Head of caudate nucleus (tissue), 42 donors: ENCODE measurements around the gene ANKRD50.

Experiments used
- DNase-seq, 42 donors: peaks; one replicate each; pipeline versions ENCODE4 v3.0.0 to v3.0.0-alpha.2; 2020 to 2021; ENCODE audit warnings: mixed read lengths in 7 of 42
- intact Hi-C: fragments of 100-400 bp; cut with DNase I; formaldehyde crosslinking; loops from one replicate; pipeline ENCODE4 v1.15.0; 2022

Gene ANKRD50

GRCh38 chr4:124712372-124713184, at the start of gene ANKRD50:
TSS of gene ANKRD50 (minus strand) at chr4:124712732. CDS start at chr4:124710511, 2,221 bp downstream.
- DNase-seq: peak; percentile 73 to 94 (median 88)
- intact Hi-C loops: no loop called here

GRCh38 chr4:124757126-124757525, 44.6 kb upstream of the ANKRD50 start:
- intact Hi-C loops: no loop called here
- no peak for DNase-seq

GRCh38 chr4:124754681-124755080, 42.1 kb upstream of the ANKRD50 start:
- intact Hi-C loops: no loop called here
- no peak for DNase-seq

GRCh38 chr4:124753941-124754581, 41.5 kb upstream of the ANKRD50 start:
- intact Hi-C loops: no loop called here
- no peak for DNase-seq

GRCh38 chr4:124749421-124749820, 36.9 kb upstream of the ANKRD50 start:
- intact Hi-C loops: no loop called here
- DNase-seq: no peak

GRCh38 chr4:124748965-124749364, 36.4 kb upstream of the ANKRD50 start:
- intact Hi-C loops: no loop called here
- DNase-seq: no peak

GRCh38 chr4:124745985-124746801, 33.7 kb upstream of the ANKRD50 start:
- no peak for DNase-seq
- intact Hi-C loops: no loop called here

- intact Hi-C loops: no loop called here
- DNase-seq: no peak
Measured at GRCh38 chr4:124743711-124744110, 31.2 kb upstream of the ANKRD50 start.

- intact Hi-C loops: no loop called here
- DNase-seq: no peak
Measured at GRCh38 chr4:124740501-124740900, 28.0 kb upstream of the ANKRD50 start.

GRCh38 chr4:124738994-124739393, 26.5 kb upstream of the ANKRD50 start:
- DNase-seq: no peak
- intact Hi-C loops: no loop called here

- DNase-seq: no peak
- intact Hi-C loops: no loop called here
Measured at GRCh38 chr4:124737619-124738018, 25.1 kb upstream of the ANKRD50 start.

GRCh38 chr4:124736526-124736925, 24.0 kb upstream of the ANKRD50 start:
- DNase-seq: no peak
- intact Hi-C loops: no loop called here

- intact Hi-C loops: no loop called here
- no peak for DNase-seq
Measured at GRCh38 chr4:124727331-124727890, 14.9 kb upstream of the ANKRD50 start.

- intact Hi-C loops: no loop called here
- no peak for DNase-seq
Measured at GRCh38 chr4:124726269-124726668, 13.7 kb upstream of the ANKRD50 start.

GRCh38 chr4:124722071-124722470, 9.5 kb upstream of the ANKRD50 start:
- intact Hi-C loops: no loop called here
- DNase-seq: no peak

GRCh38 chr4:124717101-124717500, 4.6 kb upstream of the ANKRD50 start:
- DNase-seq: no peak
- intact Hi-C loops: no loop called here

- intact Hi-C loops: no loop called here
- DNase-seq: peak; percentile 62 to 91 (median 80)
Measured at GRCh38 chr4:124713185-124713592, 657 bp upstream of the ANKRD50 start.

- peak in 40 of 42 donors; percentile 6 to 74 (median 47) for DNase-seq
- intact Hi-C loops: no loop called here
Measured at GRCh38 chr4:124711471-124712371, 811 bp downstream of the ANKRD50 start.
